ENCODE measurements around the gene MEX3A.

GRCh38 chr1:156108664-156109241 lies 26.5 kb upstream of the MEX3A start:
- TF ChIP-seq CTCF (IDR thresholded peaks at IDR 0.05) (no peak), POLR2A (IDR thresholded peaks at IDR 0.05) (no peak), POLR2AphosphoS5 (IDR thresholded peaks at IDR 0.05) (no peak)

All from prostate gland (tissue), 2 donors.